HG03045 (cell line): ENCODE results near the gene S100PBP.

Experiments used
- ATAC-seq: cut with Tn5 transposase; IDR thresholded peaks from one replicate; pipeline ENCODE4 v1.9.1; 2021; ENCODE audit warnings: mild to moderate bottlenecking, moderate library complexity; ENCODE audit not compliant: unreplicated experiment

Gene S100PBP

GRCh38 chr1:32868806-32869455 lies 51.5 kb downstream of the S100PBP start:
- no peak for ATAC-seq

GRCh38 chr1:32869923-32870614 lies 52.6 kb downstream of the S100PBP start:
- no peak for ATAC-seq

- ATAC-seq = no peak
Measured at GRCh38 chr1:32870615-32871363, 53.3 kb downstream of the S100PBP start, which contains the start of gene FNDC5. Gene FNDC5 (minus strand): TSS chr1:32870912.

- no peak for ATAC-seq
Measured at GRCh38 chr1:32871364-32872191, 54.1 kb downstream of the S100PBP start.

GRCh38 chr1:32872192-32872460 lies 54.7 kb downstream of the S100PBP start:
- ATAC-seq = no peak

- no peak for ATAC-seq
Measured at GRCh38 chr1:32873484-32873883, 56.0 kb downstream of the S100PBP start.

GRCh38 chr1:32874860-32875752 lies 57.7 kb downstream of the S100PBP start:
- ATAC-seq = no peak

GRCh38 chr1:32876341-32877210 lies 59.1 kb downstream of the S100PBP start:
- no peak for ATAC-seq

GRCh38 chr1:32877211-32878110 lies 60.0 kb downstream of the S100PBP start:
- no peak for ATAC-seq

- ATAC-seq = no peak
Measured at GRCh38 chr1:32878183-32878582, 60.7 kb downstream of the S100PBP start.

- no peak for ATAC-seq
Measured at GRCh38 chr1:32878637-32879041, 61.2 kb downstream of the S100PBP start.

- ATAC-seq = no peak
Measured at GRCh38 chr1:32881291-32881690, 63.8 kb downstream of the S100PBP start.

- ATAC-seq = no peak
Measured at GRCh38 chr1:32881871-32882850, 64.7 kb downstream of the S100PBP start.

- ATAC-seq = no peak
Measured at GRCh38 chr1:32883338-32884031, 66.0 kb downstream of the S100PBP start.

- ATAC-seq = no peak
Measured at GRCh38 chr1:32884032-32884372, 66.5 kb downstream of the S100PBP start.

GRCh38 chr1:32884726-32885125 lies 67.3 kb downstream of the S100PBP start:
- ATAC-seq = no peak

- ATAC-seq = no peak
Measured at GRCh38 chr1:32885676-32886003, 68.2 kb downstream of the S100PBP start.
